A673 (cell line): Measurements from ENCODE around the gene B4GALT6.

Source experiments
- EZH2 ChIP-seq: fragments of 200-600 bp; sonication (generic); IDR thresholded peaks from 2 replicates; pipeline ENCODE4 v1.6.1; 2017; ENCODE audit warnings: borderline replicate concordance, low read depth, mild to moderate bottlenecking, mixed read lengths, antibody characterized with exemption, low read length; ENCODE audit not compliant: poor library complexity, severe bottlenecking
- TF ChIP-seq, protein P1 (sequence below): fragments of 300-800, 200-600 bp; sonication (generic); conservative IDR thresholded peaks from 2 replicates; pipeline ENCODE4 v1.5.1; 2017; ENCODE audit warnings: low read depth, mild to moderate bottlenecking, antibody characterized with exemption, low read length, moderate library complexity, mixed read lengths

DNA sequence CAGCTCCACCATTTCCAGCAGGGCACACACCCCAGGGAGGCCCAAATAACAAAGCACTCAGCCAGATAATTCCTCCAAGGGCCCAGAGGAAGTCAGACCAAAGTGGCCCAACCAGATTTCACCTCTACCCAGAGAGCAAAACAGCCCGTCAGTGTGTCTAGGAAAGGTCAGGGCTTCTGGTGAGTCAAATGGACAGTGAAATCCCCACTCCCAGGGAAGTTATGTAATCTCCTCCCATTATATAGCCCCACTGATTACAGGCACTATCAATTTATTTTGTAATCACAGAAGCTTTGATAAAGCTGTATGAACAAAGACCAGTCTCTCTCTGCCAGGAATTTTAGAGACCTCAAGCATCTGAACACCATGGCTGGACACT is 4.0 kb downstream of the B4GALT6 start:
- TF ChIP-seq, protein P1, sequence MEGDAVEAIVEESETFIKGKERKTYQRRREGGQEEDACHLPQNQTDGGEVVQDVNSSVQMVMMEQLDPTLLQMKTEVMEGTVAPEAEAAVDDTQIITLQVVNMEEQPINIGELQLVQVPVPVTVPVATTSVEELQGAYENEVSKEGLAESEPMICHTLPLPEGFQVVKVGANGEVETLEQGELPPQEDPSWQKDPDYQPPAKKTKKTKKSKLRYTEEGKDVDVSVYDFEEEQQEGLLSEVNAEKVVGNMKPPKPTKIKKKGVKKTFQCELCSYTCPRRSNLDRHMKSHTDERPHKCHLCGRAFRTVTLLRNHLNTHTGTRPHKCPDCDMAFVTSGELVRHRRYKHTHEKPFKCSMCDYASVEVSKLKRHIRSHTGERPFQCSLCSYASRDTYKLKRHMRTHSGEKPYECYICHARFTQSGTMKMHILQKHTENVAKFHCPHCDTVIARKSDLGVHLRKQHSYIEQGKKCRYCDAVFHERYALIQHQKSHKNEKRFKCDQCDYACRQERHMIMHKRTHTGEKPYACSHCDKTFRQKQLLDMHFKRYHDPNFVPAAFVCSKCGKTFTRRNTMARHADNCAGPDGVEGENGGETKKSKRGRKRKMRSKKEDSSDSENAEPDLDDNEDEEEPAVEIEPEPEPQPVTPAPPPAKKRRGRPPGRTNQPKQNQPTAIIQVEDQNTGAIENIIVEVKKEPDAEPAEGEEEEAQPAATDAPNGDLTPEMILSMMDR: no peak
- TF ChIP-seq EZH2: no peak
